HUES48 (cell line): ENCODE measurements around the gene SOX4.
"Not testable (repeated sequence)": the region's sequence is repeated elsewhere in the genome, so short reads cannot be mapped to it uniquely, and the experiment has no call there.

Experiments used
- H3K27ac ChIP-seq: one replicate; pipeline ENCODE4 v1.7.0; 2013; ENCODE audit warnings: low read depth, low read length, inconsistent platforms
- H3K27me3 ChIP-seq: 2 replicates; pipeline ENCODE4 v1.6.1; 2013; ENCODE audit warnings: mild to moderate bottlenecking, low read length; ENCODE audit not compliant: control insufficient read depth, insufficient read depth
- H3K36me3 ChIP-seq: 2 replicates; pipeline ENCODE4 v1.6.1; 2013; ENCODE audit warnings: low read length; ENCODE audit not compliant: control insufficient read depth, insufficient read depth
- H3K4me1 ChIP-seq: 2 replicates; pipeline ENCODE4 v1.6.1; 2013; ENCODE audit warnings: mild to moderate bottlenecking, low read length; ENCODE audit not compliant: control insufficient read depth, insufficient read depth
- H3K4me3 ChIP-seq: 2 replicates; pipeline ENCODE4 v1.5.1; 2013; ENCODE audit warnings: mild to moderate bottlenecking, low read depth, low read length
- H3K9ac ChIP-seq: 2 replicates; pipeline ENCODE4 v1.6.1; 2013; ENCODE audit warnings: mild to moderate bottlenecking, low read depth, low read length, moderate library complexity
- H3K9me3 ChIP-seq: 2 replicates; pipeline ENCODE4 v1.6.1; 2013; ENCODE audit warnings: low read length; ENCODE audit not compliant: control insufficient read depth, insufficient read depth

Gene SOX4

DNA sequence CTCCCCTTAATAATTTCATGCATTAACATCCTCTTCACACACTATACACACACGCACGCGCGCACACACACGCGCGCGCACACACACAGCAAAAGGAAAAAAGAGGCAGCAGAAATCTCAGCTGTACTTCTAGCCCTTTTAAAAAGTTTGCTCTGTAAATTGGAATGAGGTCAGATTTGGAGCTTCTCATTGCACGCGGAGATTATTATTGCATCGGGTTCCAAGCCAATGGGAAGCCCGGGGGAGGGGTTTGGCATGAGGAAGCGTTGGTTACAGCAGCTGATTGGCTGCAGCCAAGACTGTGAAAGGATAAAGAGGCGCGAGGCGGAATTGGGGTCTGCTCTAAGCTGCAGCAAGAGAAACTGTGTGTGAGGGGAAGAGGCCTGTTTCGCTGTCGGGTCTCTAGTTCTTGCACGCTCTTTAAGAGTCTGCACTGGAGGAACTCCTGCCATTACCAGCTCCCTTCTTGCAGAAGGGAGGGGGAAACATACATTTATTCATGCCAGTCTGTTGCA is at the start of gene SOX4:
SOX4 (plus strand) TSS at position 340 of the 515 bp plus-strand sequence. CDS start 784 bp downstream, outside the sequence.
- H3K9me3 ChIP-seq, result no peaks in the 10 kb centered on the region
- H3K9ac ChIP-seq, result peak within 1 kb of the TSS; percentile 93
- H3K36me3 ChIP-seq, result peaks cover 16% of the 10 kb centered on the region
- H3K27me3 ChIP-seq, result peaks cover 3% of the 10 kb centered on the region
- H3K4me3 ChIP-seq, result peak within 1 kb of the TSS; percentile 80
- H3K27ac ChIP-seq, result peak within 1 kb of the TSS; percentile 82
- peaks cover 10% of the 10 kb centered on the region for H3K4me1 ChIP-seq

- H3K27me3 ChIP-seq, H3K4me3 ChIP-seq, H3K4me1 ChIP-seq, H3K36me3 ChIP-seq, H3K9ac ChIP-seq, H3K27ac ChIP-seq: not testable (repeated sequence)
- H3K9me3 ChIP-seq, result peaks cover 11% of the 10 kb centered on the region
Measured at GRCh38 chr6:21552286-21552685, 41.3 kb upstream of the SOX4 start.

DNA sequence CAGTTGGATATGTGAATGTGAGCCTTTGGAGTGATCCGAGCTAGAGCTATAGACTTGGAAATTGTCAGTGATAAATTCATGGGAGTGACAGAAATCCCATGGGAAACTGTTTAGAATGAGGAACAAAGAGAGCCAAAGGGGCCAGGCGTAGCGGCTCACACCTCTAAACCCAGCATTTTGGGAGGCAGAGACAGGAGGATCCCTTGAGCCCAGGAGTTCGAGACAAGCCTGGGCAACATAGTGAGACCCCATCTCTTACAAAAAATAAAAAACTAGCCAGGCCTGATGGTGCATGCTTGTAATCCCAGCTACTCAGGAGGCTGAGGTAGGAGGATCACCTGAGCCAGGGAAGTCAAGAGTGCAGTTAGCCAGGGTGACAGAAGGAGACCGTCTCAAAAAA is 39.3 kb upstream of the SOX4 start:
- Histone ChIP-seq H3K4me3 (no peak overlapping the region), H3K9me3 (peaks cover 7% of the 10 kb centered on the region), H3K27me3 (no peaks in the 10 kb centered on the region), H3K27ac (no peak overlapping the region), H3K36me3 (no peaks in the 10 kb centered on the region), H3K9ac (no peak overlapping the region), H3K4me1 (no peaks in the 10 kb centered on the region)

DNA sequence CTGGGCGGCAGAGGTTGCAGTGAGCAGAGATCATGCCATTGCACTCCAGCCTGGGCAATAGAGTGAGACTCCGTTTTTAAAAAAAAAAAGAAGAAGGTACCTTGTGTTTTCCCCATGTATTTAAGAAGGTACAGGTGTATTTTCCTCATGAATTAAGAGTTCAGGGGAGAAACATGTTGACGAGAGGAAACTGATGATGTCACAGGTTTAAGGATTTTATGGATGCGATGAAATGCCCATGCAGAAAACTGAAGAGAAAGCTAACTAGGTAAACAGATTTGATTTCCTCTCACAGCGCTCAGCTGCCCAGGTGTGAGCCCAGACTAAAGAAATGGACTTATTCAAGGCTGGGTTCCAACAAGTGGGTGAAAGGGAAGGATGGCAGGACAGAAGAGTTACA is 38.4 kb upstream of the SOX4 start:
- H3K27ac ChIP-seq, result no peak overlapping the region
- no peaks in the 10 kb centered on the region for H3K36me3 ChIP-seq
- H3K27me3 ChIP-seq, result no peaks in the 10 kb centered on the region
- H3K9ac ChIP-seq, result no peak overlapping the region
- H3K4me1 ChIP-seq, result no peaks in the 10 kb centered on the region
- H3K4me3 ChIP-seq, result no peak overlapping the region
- H3K9me3 ChIP-seq, result peaks cover 2% of the 10 kb centered on the region; the same call in 1 of the 2 replicates

DNA sequence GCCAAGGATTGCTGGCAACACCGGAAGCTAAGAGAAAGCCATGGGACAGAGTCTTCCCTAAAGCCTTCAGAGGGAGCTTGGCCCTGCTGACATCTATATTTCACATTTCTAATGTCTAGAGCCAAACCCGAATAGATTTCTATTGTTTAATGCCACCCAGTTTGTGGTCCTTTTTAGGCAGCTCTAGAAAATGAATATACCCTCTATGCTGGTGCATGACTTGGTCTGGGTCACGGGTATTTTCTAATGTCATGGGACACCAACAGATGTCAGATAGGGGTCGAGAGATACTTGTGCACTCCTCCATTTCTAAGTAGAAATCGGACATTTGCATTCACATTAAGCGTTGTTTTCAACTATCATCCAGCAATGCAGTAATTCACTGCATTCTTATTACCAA is 37.0 kb upstream of the SOX4 start:
- Histone ChIP-seq H3K9me3 (no peaks in the 10 kb centered on the region), H3K27ac (no peak overlapping the region), H3K36me3 (no peaks in the 10 kb centered on the region), H3K4me1 (no peaks in the 10 kb centered on the region), H3K9ac (no peak overlapping the region), H3K27me3 (no peaks in the 10 kb centered on the region), H3K4me3 (no peak overlapping the region)

DNA sequence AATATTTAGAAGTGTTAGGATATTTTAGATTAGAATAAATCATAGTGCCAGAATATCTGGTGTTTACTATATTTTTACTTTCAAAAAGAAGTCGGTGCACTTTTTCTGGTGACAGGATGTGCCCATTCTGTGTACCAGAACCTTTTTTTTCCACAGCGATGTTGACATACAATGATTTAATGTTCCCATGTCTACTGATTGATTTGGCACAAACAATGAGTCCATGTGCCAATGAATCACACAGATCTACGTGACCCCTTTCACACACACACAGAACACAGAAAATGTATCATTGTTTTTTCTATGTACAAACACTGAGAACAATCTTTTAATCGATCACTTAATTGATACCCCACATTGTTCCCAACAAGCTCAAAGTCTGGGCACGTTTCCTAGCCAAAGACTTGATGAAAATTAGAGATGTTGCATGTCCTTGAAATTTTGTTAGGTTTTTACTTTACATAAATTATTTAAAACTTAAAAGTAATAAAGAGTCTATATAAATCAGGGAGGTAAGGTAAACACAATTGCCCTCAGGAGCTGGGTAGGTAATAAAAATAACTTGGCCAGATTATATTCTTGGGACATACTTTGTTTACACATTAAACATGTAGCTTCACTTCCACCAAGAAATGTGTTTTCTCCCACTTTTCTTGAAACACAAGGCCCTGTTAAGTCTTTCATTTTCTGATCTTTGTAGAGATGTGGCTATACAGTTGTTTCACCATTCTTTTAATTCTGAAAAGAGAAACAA is 36.4 kb upstream of the SOX4 start:
- Histone ChIP-seq H3K27ac (no peak overlapping the region), H3K4me3 (no peak overlapping the region), H3K27me3 (no peaks in the 10 kb centered on the region), H3K9me3 (no peaks in the 10 kb centered on the region), H3K4me1 (no peaks in the 10 kb centered on the region), H3K9ac (no peak overlapping the region), H3K36me3 (no peaks in the 10 kb centered on the region)

DNA sequence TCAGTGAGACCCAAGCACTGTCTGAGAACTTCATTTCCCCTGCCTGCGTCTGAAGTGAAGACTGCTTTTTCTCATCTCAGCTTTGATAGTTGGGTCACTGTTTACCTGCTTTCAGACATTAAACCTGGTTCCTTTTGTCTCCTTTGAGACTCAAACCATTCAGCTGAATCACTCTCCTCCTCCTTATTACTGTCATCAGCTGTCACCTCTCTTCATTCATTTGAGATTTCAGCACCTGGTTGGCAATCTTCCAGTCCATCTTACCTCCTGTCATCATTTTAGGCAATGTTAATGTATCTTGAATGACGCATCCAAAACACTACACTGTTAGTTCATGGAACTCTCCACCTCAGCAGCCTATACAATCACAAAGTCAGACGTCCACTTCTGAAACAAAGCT is 34.3 kb upstream of the SOX4 start:
- Histone ChIP-seq H3K36me3 (no peaks in the 10 kb centered on the region), H3K9me3 (no peaks in the 10 kb centered on the region), H3K27ac (no peak overlapping the region), H3K4me3 (no peak overlapping the region), H3K4me1 (no peaks in the 10 kb centered on the region), H3K9ac (no peak overlapping the region), H3K27me3 (no peaks in the 10 kb centered on the region)

- Histone ChIP-seq H3K4me1 (no peaks in the 10 kb centered on the region), H3K27me3 (no peaks in the 10 kb centered on the region), H3K9me3 (no peaks in the 10 kb centered on the region), H3K27ac (no peak overlapping the region), H3K4me3 (no peak overlapping the region), H3K9ac (no peak overlapping the region), H3K36me3 (no peaks in the 10 kb centered on the region)
Measured at GRCh38 chr6:21560249-21560648, 33.3 kb upstream of the SOX4 start.

DNA sequence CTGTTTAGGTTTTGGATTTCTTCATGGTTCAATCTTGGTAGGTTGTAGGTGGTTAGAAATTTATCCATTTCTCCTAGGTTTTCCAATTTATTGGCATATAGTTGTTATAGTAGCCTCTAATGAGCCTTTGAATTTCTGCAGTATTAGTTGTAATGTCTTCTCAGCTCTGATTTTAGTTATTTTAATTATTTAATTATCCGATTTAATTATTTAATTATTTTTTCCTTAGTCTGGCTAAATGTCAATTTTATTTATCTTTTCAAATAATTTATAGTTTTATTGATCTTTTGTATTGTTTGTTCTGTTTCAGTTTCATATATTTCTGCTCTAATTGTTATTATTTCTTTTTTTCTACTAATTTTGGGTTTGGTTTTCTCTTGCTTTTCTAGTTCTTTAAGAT is 28.1 kb upstream of the SOX4 start:
- H3K4me1 ChIP-seq, result no peaks in the 10 kb centered on the region

GRCh38 chr6:21578523-21578922 is 15.0 kb upstream of the SOX4 start:
- Histone ChIP-seq H3K27ac (no peak overlapping the region), H3K9me3 (peaks cover 6% of the 10 kb centered on the region; the same call in 1 of the 2 replicates), H3K4me1 (no peaks in the 10 kb centered on the region), H3K9ac (no peak overlapping the region), H3K36me3 (no peaks in the 10 kb centered on the region), H3K4me3 (no peak overlapping the region), H3K27me3 (no peaks in the 10 kb centered on the region)

More for the DNA sequence above, 28.1 kb upstream of the SOX4 start:
- Histone ChIP-seq H3K4me3 (no peak overlapping the region), H3K9me3 (no peaks in the 10 kb centered on the region), H3K27ac (no peak overlapping the region), H3K9ac (no peak overlapping the region), H3K36me3 (no peaks in the 10 kb centered on the region), H3K27me3 (no peaks in the 10 kb centered on the region)

GRCh38 chr6:21582651-21583050 is 10.9 kb upstream of the SOX4 start:
- H3K9ac ChIP-seq, result no peak overlapping the region
- peaks cover 16% of the 10 kb centered on the region for H3K27me3 ChIP-seq
- H3K9me3 ChIP-seq, result peaks cover 6% of the 10 kb centered on the region; the same call in 1 of the 2 replicates
- H3K36me3 ChIP-seq, result no peaks in the 10 kb centered on the region
- no peak overlapping the region for H3K27ac ChIP-seq
- no peak overlapping the region for H3K4me3 ChIP-seq
- H3K4me1 ChIP-seq, result 0 out of 2 replicates have a peak, but pooled peaks cover 3% of the 10 kb centered on the region
